Measurements from ENCODE around the gene RPEL1. TPM values are rescaled to one million over a fixed set of nuclear protein-coding genes. Genes with fewer than 3 reads are reported as not detected.

The RPEL1 gene
- polyA plus RNA-seq, 2 donors = 0.02 TPM; not detected in 1

DNA sequence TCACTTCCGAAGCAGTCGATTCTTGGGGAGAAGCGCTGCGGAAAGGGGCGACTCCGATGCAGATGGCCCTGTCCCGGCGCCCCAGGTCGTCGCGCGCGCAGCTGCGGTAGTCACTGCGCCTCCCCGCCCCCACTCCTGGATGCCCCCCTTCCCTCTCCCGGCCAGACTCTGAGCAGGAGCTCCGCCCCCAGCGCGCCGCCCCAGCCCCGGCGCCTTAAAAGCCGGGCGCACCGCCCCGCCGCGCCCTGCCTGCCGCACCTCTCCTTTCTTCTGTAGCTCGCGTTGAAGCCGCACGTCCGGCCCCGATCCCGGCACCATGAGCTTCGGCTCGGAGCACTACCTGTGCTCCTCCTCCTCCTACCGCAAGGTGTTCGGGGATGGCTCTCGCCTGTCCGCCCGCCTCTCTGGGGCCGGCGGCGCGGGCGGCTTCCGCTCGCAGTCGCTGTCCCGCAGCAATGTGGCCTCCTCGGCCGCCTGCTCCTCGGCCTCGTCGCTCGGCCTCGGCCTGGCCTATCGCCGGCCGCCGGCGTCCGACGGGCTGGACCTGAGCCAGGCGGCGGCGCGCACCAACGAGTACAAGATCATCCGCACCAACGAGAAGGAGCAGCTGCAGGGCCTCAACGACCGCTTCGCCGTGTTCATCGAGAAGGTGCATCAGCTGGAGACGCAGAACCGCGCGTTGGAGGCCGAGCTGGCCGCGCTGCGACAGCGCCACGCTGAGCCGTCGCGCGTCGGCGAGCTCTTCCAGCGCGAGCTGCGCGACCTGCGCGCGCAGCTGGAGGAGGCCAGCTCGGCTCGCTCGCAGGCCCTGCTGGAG is 31.4 kb downstream of the RPEL1 start, which contains the start of gene INA:
Gene INA (plus strand): TSS at position 243 of the 817 bp plus-strand sequence. CDS start 74 bp downstream, at position 317.
- Histone ChIP-seq H3K9me3 (ENCODE audit: control insufficient read depth in 2 of 2, insufficient read depth in 1 of 2, low read depth in 1 of 2, low read length in 1 of 2) (peaks cover 0 to 16% of the 10 kb centered on the region in 2 donors), H3K27ac (ENCODE audit: low read depth in 2 of 2, low read length in 1 of 2) (no peak within 1 kb of the TSS), H3K27me3 (ENCODE audit: control insufficient read depth in 1 of 2, insufficient read depth in 2 of 2, low read length in 2 of 2) (peaks cover 0 to 16% of the 10 kb centered on the region in 2 donors), H3K36me3 (ENCODE audit: control insufficient read depth in 2 of 2, insufficient read depth in 2 of 2, low read length in 1 of 2) (no peaks in the 10 kb centered on the region), H3K4me1 (ENCODE audit: control insufficient read depth in 2 of 2, insufficient read depth in 2 of 2, low read length in 1 of 2) (peaks cover 6 to 13% of the 10 kb centered on the region in 2 donors), H3K4me3 (ENCODE audit: low read depth in 1 of 2, low read length in 2 of 2) (peak within 1 kb of the TSS in 1 of 2 donors; percentile 14)
- 2% methylated on average over 101 to 105 of the region's 105 CpGs for WGBS, 2 donors

GRCh38 chr10:103277713-103278536 is 32.2 kb downstream of the RPEL1 start:
- peaks cover 0 to 16% of the 10 kb centered on the region in 2 donors for H3K27me3 ChIP-seq (ENCODE audit: control insufficient read depth in 1 of 2, insufficient read depth in 2 of 2, low read length in 2 of 2)

GRCh38 chr10:103278537-103278823 is 32.8 kb downstream of the RPEL1 start:
- H3K27me3 ChIP-seq (ENCODE audit: control insufficient read depth in 1 of 2, insufficient read depth in 2 of 2, low read length in 2 of 2) = peaks cover 0 to 16% of the 10 kb centered on the region in 2 donors
- H3K36me3 ChIP-seq (ENCODE audit: control insufficient read depth in 2 of 2, insufficient read depth in 2 of 2, low read length in 1 of 2) = no peaks in the 10 kb centered on the region
- H3K4me1 ChIP-seq (ENCODE audit: control insufficient read depth in 2 of 2, insufficient read depth in 2 of 2, low read length in 1 of 2) = peaks cover 6 to 13% of the 10 kb centered on the region in 2 donors
- H3K9me3 ChIP-seq (ENCODE audit: control insufficient read depth in 2 of 2, insufficient read depth in 1 of 2, low read depth in 1 of 2, low read length in 1 of 2) = peaks cover 0 to 16% of the 10 kb centered on the region in 2 donors
- H3K4me3 ChIP-seq (ENCODE audit: low read depth in 1 of 2, low read length in 2 of 2) = no peak overlapping the region
- WGBS, 2 donors = 31 to 37% methylated on average over 12 of the region's 12 CpGs
- H3K27ac ChIP-seq (ENCODE audit: low read depth in 2 of 2, low read length in 1 of 2) = no peak overlapping the region

More at GRCh38 chr10:103277713-103278536, 32.2 kb downstream of the RPEL1 start:
- Histone ChIP-seq H3K9me3 (ENCODE audit: control insufficient read depth in 2 of 2, insufficient read depth in 1 of 2, low read depth in 1 of 2, low read length in 1 of 2) (peaks cover 0 to 16% of the 10 kb centered on the region in 2 donors), H3K4me3 (ENCODE audit: low read depth in 1 of 2, low read length in 2 of 2) (peak overlapping the region in 1 of 2 donors; percentile 14), H3K4me1 (ENCODE audit: control insufficient read depth in 2 of 2, insufficient read depth in 2 of 2, low read length in 1 of 2) (peaks cover 6 to 13% of the 10 kb centered on the region in 2 donors), H3K27ac (ENCODE audit: low read depth in 2 of 2, low read length in 1 of 2) (no peak overlapping the region), H3K36me3 (ENCODE audit: control insufficient read depth in 2 of 2, insufficient read depth in 2 of 2, low read length in 1 of 2) (no peaks in the 10 kb centered on the region)
- 7 to 9% methylated on average over 63 to 76 of the region's 76 CpGs for WGBS, 2 donors

GRCh38 chr10:103278862-103279298 is 33.2 kb downstream of the RPEL1 start:
- Histone ChIP-seq H3K4me1 (ENCODE audit: control insufficient read depth in 2 of 2, insufficient read depth in 2 of 2, low read length in 1 of 2) (peaks cover 6 to 13% of the 10 kb centered on the region in 2 donors), H3K27ac (ENCODE audit: low read depth in 2 of 2, low read length in 1 of 2) (no peak overlapping the region), H3K36me3 (ENCODE audit: control insufficient read depth in 2 of 2, insufficient read depth in 2 of 2, low read length in 1 of 2) (no peaks in the 10 kb centered on the region), H3K9me3 (ENCODE audit: control insufficient read depth in 2 of 2, insufficient read depth in 1 of 2, low read depth in 1 of 2, low read length in 1 of 2) (peaks cover 0 to 16% of the 10 kb centered on the region in 2 donors), H3K4me3 (ENCODE audit: low read depth in 1 of 2, low read length in 2 of 2) (no peak overlapping the region), H3K27me3 (ENCODE audit: control insufficient read depth in 1 of 2, insufficient read depth in 2 of 2, low read length in 2 of 2) (peaks cover 0 to 16% of the 10 kb centered on the region in 2 donors)
- 5 to 6% methylated on average over 10 to 11 of the region's 11 CpGs for WGBS, 2 donors

- Histone ChIP-seq H3K4me3 (ENCODE audit: low read depth in 1 of 2, low read length in 2 of 2) (no peak overlapping the region), H3K36me3 (ENCODE audit: control insufficient read depth in 2 of 2, insufficient read depth in 2 of 2, low read length in 1 of 2) (no peaks in the 10 kb centered on the region), H3K4me1 (ENCODE audit: control insufficient read depth in 2 of 2, insufficient read depth in 2 of 2, low read length in 1 of 2) (peaks cover 6 to 13% of the 10 kb centered on the region in 2 donors), H3K27ac (ENCODE audit: low read depth in 2 of 2, low read length in 1 of 2) (no peak overlapping the region), H3K9me3 (ENCODE audit: control insufficient read depth in 2 of 2, insufficient read depth in 1 of 2, low read depth in 1 of 2, low read length in 1 of 2) (peaks cover 0 to 16% of the 10 kb centered on the region in 2 donors), H3K27me3 (ENCODE audit: control insufficient read depth in 1 of 2, insufficient read depth in 2 of 2, low read length in 2 of 2) (peaks cover 0 to 16% of the 10 kb centered on the region in 2 donors)
- 68% methylated on average over 3 of the region's 3 CpGs for WGBS, 2 donors
Observed at GRCh38 chr10:103280031-103280430, 34.3 kb downstream of the RPEL1 start.

- Histone ChIP-seq H3K27ac (ENCODE audit: low read depth in 2 of 2, low read length in 1 of 2) (no peak overlapping the region), H3K4me1 (ENCODE audit: control insufficient read depth in 2 of 2, insufficient read depth in 2 of 2, low read length in 1 of 2) (peaks cover 6 to 13% of the 10 kb centered on the region in 2 donors), H3K4me3 (ENCODE audit: low read depth in 1 of 2, low read length in 2 of 2) (no peak overlapping the region), H3K27me3 (ENCODE audit: control insufficient read depth in 1 of 2, insufficient read depth in 2 of 2, low read length in 2 of 2) (peaks cover 0 to 16% of the 10 kb centered on the region in 2 donors), H3K9me3 (ENCODE audit: control insufficient read depth in 2 of 2, insufficient read depth in 1 of 2, low read depth in 1 of 2, low read length in 1 of 2) (peaks cover 0 to 16% of the 10 kb centered on the region in 2 donors), H3K36me3 (ENCODE audit: control insufficient read depth in 2 of 2, insufficient read depth in 2 of 2, low read length in 1 of 2) (no peaks in the 10 kb centered on the region)
- WGBS, 2 donors = 92% methylated on average over 2 of the region's 2 CpGs
Observed at GRCh38 chr10:103280506-103280905, 34.8 kb downstream of the RPEL1 start.

GRCh38 chr10:103281753-103282152 is 36.1 kb downstream of the RPEL1 start:
- Histone ChIP-seq H3K36me3 (ENCODE audit: control insufficient read depth in 2 of 2, insufficient read depth in 2 of 2, low read length in 1 of 2) (no peaks in the 10 kb centered on the region), H3K27me3 (ENCODE audit: control insufficient read depth in 1 of 2, insufficient read depth in 2 of 2, low read length in 2 of 2) (peaks cover 0 to 12% of the 10 kb centered on the region in 2 donors), H3K27ac (ENCODE audit: low read depth in 2 of 2, low read length in 1 of 2) (no peak overlapping the region), H3K4me1 (ENCODE audit: control insufficient read depth in 2 of 2, insufficient read depth in 2 of 2, low read length in 1 of 2) (peaks cover 1 to 13% of the 10 kb centered on the region in 2 donors), H3K4me3 (ENCODE audit: low read depth in 1 of 2, low read length in 2 of 2) (no peak overlapping the region), H3K9me3 (ENCODE audit: control insufficient read depth in 2 of 2, insufficient read depth in 1 of 2, low read depth in 1 of 2, low read length in 1 of 2) (peaks cover 0 to 16% of the 10 kb centered on the region in 2 donors)
- 4 to 5% methylated on average over 14 of the region's 14 CpGs for WGBS, 2 donors

DNA sequence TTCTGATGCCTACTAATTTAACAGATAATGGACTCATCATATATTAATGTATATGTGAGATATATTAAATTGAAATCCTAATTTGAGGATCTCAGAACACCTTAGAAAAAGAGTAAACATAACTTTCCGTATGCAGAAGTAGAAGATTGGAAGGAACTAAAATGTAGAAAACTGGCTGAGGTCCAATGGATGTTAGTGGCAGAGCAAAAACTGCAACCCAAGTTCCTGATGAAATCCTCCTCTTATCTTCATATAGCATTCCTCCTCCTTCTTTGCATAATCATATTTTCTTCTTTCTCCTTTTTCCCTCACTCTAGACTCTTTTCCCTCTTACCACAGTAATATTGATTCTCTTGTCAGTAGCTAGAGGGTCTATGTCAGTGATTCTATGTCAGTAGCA is 37.3 kb downstream of the RPEL1 start:
- Histone ChIP-seq H3K27me3 (ENCODE audit: control insufficient read depth in 1 of 2, insufficient read depth in 2 of 2, low read length in 2 of 2) (peaks cover 0 to 6% of the 10 kb centered on the region in 2 donors), H3K4me3 (ENCODE audit: low read depth in 1 of 2, low read length in 2 of 2) (no peak overlapping the region)
- 50 to 55% methylated on average over 1 of the region's 1 CpG for WGBS, 2 donors

GRCh38 chr10:103284170-103284569 is 38.5 kb downstream of the RPEL1 start:
- Histone ChIP-seq H3K27ac (ENCODE audit: low read depth in 2 of 2, low read length in 1 of 2) (no peak overlapping the region), H3K4me1 (ENCODE audit: control insufficient read depth in 2 of 2, insufficient read depth in 2 of 2, low read length in 1 of 2) (no peaks in the 10 kb centered on the region), H3K4me3 (ENCODE audit: low read depth in 1 of 2, low read length in 2 of 2) (no peak overlapping the region), H3K27me3 (ENCODE audit: control insufficient read depth in 1 of 2, insufficient read depth in 2 of 2, low read length in 2 of 2) (no peaks in the 10 kb centered on the region), H3K36me3 (ENCODE audit: control insufficient read depth in 2 of 2, insufficient read depth in 2 of 2, low read length in 1 of 2) (no peaks in the 10 kb centered on the region), H3K9me3 (ENCODE audit: control insufficient read depth in 2 of 2, insufficient read depth in 1 of 2, low read depth in 1 of 2, low read length in 1 of 2) (peaks cover 0 to 3% of the 10 kb centered on the region in 2 donors)
- WGBS, 2 donors = 73 to 79% methylated on average over 11 of the region's 11 CpGs

More for the DNA sequence above, 37.3 kb downstream of the RPEL1 start:
- Histone ChIP-seq H3K27ac (ENCODE audit: low read depth in 2 of 2, low read length in 1 of 2) (no peak overlapping the region), H3K36me3 (ENCODE audit: control insufficient read depth in 2 of 2, insufficient read depth in 2 of 2, low read length in 1 of 2) (no peaks in the 10 kb centered on the region), H3K4me1 (ENCODE audit: control insufficient read depth in 2 of 2, insufficient read depth in 2 of 2, low read length in 1 of 2) (peaks cover 0 to 2% of the 10 kb centered on the region in 2 donors), H3K9me3 (ENCODE audit: control insufficient read depth in 2 of 2, insufficient read depth in 1 of 2, low read depth in 1 of 2, low read length in 1 of 2) (peaks cover 0 to 10% of the 10 kb centered on the region in 2 donors)
